HepG2 (cell line): ENCODE results near the gene MORF4L2. TPM values are rescaled to one million over a fixed set of nuclear protein-coding genes. Genes with fewer than 3 reads are reported as not detected.

Experiments
- ATAC-seq: fragments of 200-7000 bp; cut with Tn5 transposase; 3 replicates; pipeline ENCODE4 v1.9.1; 2020; ENCODE audit warnings: mild to moderate bottlenecking, moderate library complexity
- BruUV-seq: library from RNA; stranded (reverse); fragments of 400-500 nt; replicated peaks from 2 replicates; lab custom pipeline; 2021; lab: Mats Ljungman, UMichigan
- CTCF ChIA-PET: fragments of 300-600 bp; formaldehyde crosslinking; extraction: SDS; loops from one replicate; lab custom pipeline; 2021; ENCODE audit warnings: low total read pairs, inconsistent platforms, low intra/inter-chr PET ratio; lab: Yijun Ruan, JAX
- POLR2A ChIA-PET: fragments of 350-600 bp; sonication (Branson Sonifier 250); formaldehyde crosslinking; loops from one replicate; lab custom pipeline; 2020; ENCODE audit warnings: antibody characterized with exemption, inconsistent platforms; lab: Yijun Ruan, JAX
- DNase-seq: peaks from one replicate; pipeline ENCODE4 v3.0.0-alpha.2; 2015; ENCODE audit warnings: low spot score
- FAIRE-seq: peaks from 3 replicates; lab custom pipeline; 2011; peaks lifted over from hg19 to GRCh38; lab: Jason Lieb, UNC
- H2AFZ ChIP-seq: one replicate; pipeline ENCODE4 v1.6.1; 2011; ENCODE audit warnings: low read length, inconsistent platforms
- H3K27ac ChIP-seq: fragments of 300-600 bp; 3 replicates; pipeline ENCODE4 v1.8.0; 2011; ENCODE audit warnings: mixed run types, mild to moderate bottlenecking, mixed read lengths, low read length, inconsistent platforms; ENCODE audit not compliant: insufficient read depth; ENCODE audit errors: extremely low read length
- H3K27me3 ChIP-seq, 2 experiments: fragments of 200-600 bp in 1 of 2; 2 replicates in 1 of 2; 3 replicates in 1 of 2; pipeline versions ENCODE4 v1.6.0 to v1.8.0; 2011; ENCODE audit warnings: low read length in 2 of 2, mild to moderate bottlenecking in 2 of 2, moderate library complexity in 2 of 2, inconsistent platforms in 1 of 2; ENCODE audit not compliant: insufficient read depth in 2 of 2, control insufficient read depth in 1 of 2
- H3K36me3 ChIP-seq, 2 experiments: fragments of 200-600 bp in 1 of 2; replicated peaks in 1 of 2; 2 replicates in 1 of 2; 3 replicates in 1 of 2; pipeline versions ENCODE4 v1.5.1 to v1.8.0; 2011; ENCODE audit warnings: low read length in 2 of 2, inconsistent platforms in 1 of 2; ENCODE audit not compliant: insufficient read depth in 2 of 2, control insufficient read depth in 1 of 2
- H3K4me1 ChIP-seq: 2 replicates; pipeline ENCODE4 v1.5.1; 2012; ENCODE audit warnings: low read length, inconsistent platforms; ENCODE audit not compliant: insufficient read depth
- H3K4me2 ChIP-seq: 2 replicates; pipeline ENCODE4 v1.6.0; 2011; ENCODE audit warnings: low read depth, low read length, inconsistent platforms
- H3K4me3 ChIP-seq, 3 experiments: fragments of 200-600 bp in 1 of 3; sonication (generic), shearing (Covaris generic) in 1 of 3; replicated peaks in 1 of 3; 2 replicates each; pipeline ENCODE4 v1.5.1; 2011 to 2016; ENCODE audit warnings: low read length in 3 of 3, inconsistent platforms in 2 of 3, low read depth in 2 of 3, mild to moderate bottlenecking in 2 of 3, control low read depth in 1 of 3, mixed read lengths in 1 of 3; ENCODE audit not compliant: insufficient read depth in 1 of 3
- H3K79me2 ChIP-seq: one replicate; pipeline ENCODE4 v1.6.1; 2011; ENCODE audit warnings: low read length, inconsistent platforms; ENCODE audit not compliant: insufficient read depth
- H3K9ac ChIP-seq: 2 replicates; pipeline ENCODE4 v1.6.0; 2011; ENCODE audit warnings: mild to moderate bottlenecking, low read depth, low read length, inconsistent platforms; ENCODE audit not compliant: insufficient read depth
- H3K9me3 ChIP-seq: 2 replicates; pipeline ENCODE4 v1.5.1; 2012; ENCODE audit warnings: mild to moderate bottlenecking, low read length
- H4K20me1 ChIP-seq: 2 replicates; pipeline ENCODE4 v1.6.0; 2011; ENCODE audit warnings: inconsistent platforms, mild to moderate bottlenecking, low read length, moderate library complexity; ENCODE audit not compliant: insufficient read depth
- AKAP8 ChIP-seq: sonication (generic); formaldehyde crosslinking; IDR thresholded peaks from 2 replicates; pipeline ENCODE4 v1.5.1; 2020; ENCODE audit warnings: mild to moderate bottlenecking, missing genetic modification reagents
- ARNT ChIP-seq: fragments of 450-650 bp; IDR thresholded peaks from 2 replicates; pipeline ENCODE4 v1.6.1; 2017
- DMTF1 ChIP-seq: sonication (generic); formaldehyde crosslinking; IDR thresholded peaks from 2 replicates; pipeline ENCODE4 v1.4.0; 2020; ENCODE audit warnings: mild to moderate bottlenecking, missing genetic modification reagents
- HNRNPLL ChIP-seq: fragments of 200-400 bp; formaldehyde crosslinking; IDR thresholded peaks from 2 replicates; pipeline ENCODE4 v1.6.1; 2017; ENCODE audit warnings: mild to moderate bottlenecking, low read depth, low read length; ENCODE audit not compliant: poor library complexity, severe bottlenecking
- ISL2 ChIP-seq: sonication (generic); formaldehyde crosslinking; IDR thresholded peaks from 2 replicates; pipeline ENCODE4 v1.5.0; 2020; ENCODE audit warnings: missing genetic modification reagents
- KDM4B ChIP-seq: sonication (generic); formaldehyde crosslinking; IDR thresholded peaks from 2 replicates; pipeline ENCODE4 v1.4.0; 2020; ENCODE audit warnings: missing genetic modification reagents
- MBD4 ChIP-seq: IDR thresholded peaks from 2 replicates; pipeline ENCODE4 v1.6.1; 2012; ENCODE audit warnings: low read length, inconsistent platforms, borderline replicate concordance
- RFXAP ChIP-seq: sonication (generic); formaldehyde crosslinking; IDR thresholded peaks from 2 replicates; pipeline ENCODE4 v1.4.0; 2020; ENCODE audit warnings: missing genetic modification reagents, borderline replicate concordance
- ZBTB4 ChIP-seq: sonication (generic); formaldehyde crosslinking; IDR thresholded peaks from 2 replicates; pipeline ENCODE4 v1.4.0; 2020; ENCODE audit warnings: missing genetic modification reagents, mild to moderate bottlenecking, borderline replicate concordance
- ZNF121 ChIP-seq: sonication (generic); formaldehyde crosslinking; IDR thresholded peaks from 2 replicates; pipeline ENCODE4 v1.5.0; 2020; ENCODE audit warnings: mild to moderate bottlenecking, missing genetic modification reagents
- ZNF337 ChIP-seq: sonication (generic); formaldehyde crosslinking; IDR thresholded peaks from 2 replicates; pipeline ENCODE4 v1.5.1; 2020; ENCODE audit warnings: missing genetic modification reagents, low read depth, mild to moderate bottlenecking, borderline replicate concordance
- ZNF720 ChIP-seq: sonication (generic); formaldehyde crosslinking; IDR thresholded peaks from 2 replicates; pipeline ENCODE4 v1.4.0; 2020; ENCODE audit warnings: missing genetic modification reagents
- ZNF746 ChIP-seq: sonication (generic); formaldehyde crosslinking; IDR thresholded peaks from 2 replicates; pipeline ENCODE4 v1.8.0; 2022; ENCODE audit warnings: mild to moderate bottlenecking, missing genetic modification reagents
- WGBS: methylation state at CpG from one replicate; pipeline ENCODE4 v1.1.6; 2017; ENCODE audit warnings: low lambda C conversion rate; 5-methylcytosine and 5-hydroxymethylcytosine counted together
- in situ Hi-C: cut with HindIII; loops from 2 replicates; pipeline ENCODE4 v1.10.0; 2017; ENCODE audit warnings: low pct_unique_long_range_greater_than_20kb; ENCODE audit not compliant: extremely low pct_ligation_motif_present
- intact Hi-C: fragments of 100-400 bp; cut with micrococcal nuclease; formaldehyde crosslinking; loops from one replicate; pipeline ENCODE4 v1.10.0; 2022; ENCODE audit not compliant: unreplicated experiment
- polyA plus RNA-seq, 8 experiments: library from polyadenylated mRNA; depleted of rRNA in 3 of 8; stranded (reverse) in 7 of 8; unstranded in 1 of 8; fragments of >200 nt; fragmentation: Illumina TruSeq in 4 of 8; extraction: Trizol in 4 of 8; gene quantifications; 2 replicates each; pipeline versions ENCODE4 v1.2.1 to v1.2.3, GENCODE V29; 2011 to 2016; ENCODE audit warnings: low read depth in 4 of 8, missing spikeins in 1 of 8, mixed read lengths in 1 of 8; ENCODE audit not compliant: insufficient read depth in 1 of 8
- total RNA-seq, 5 experiments: library from RNA; depleted of rRNA; stranded (reverse); fragments of >200 nt; fragmentation: Illumina TruSeq; extraction: Trizol; gene quantifications; 2 replicates each; pipeline ENCODE4 v1.2.3, GENCODE V29; 2016; ENCODE audit warnings: low read depth in 1 of 5
- TF ChIP-seq, protein P1 (sequence below): sonication (generic); formaldehyde crosslinking; IDR thresholded peaks from 2 replicates; pipeline ENCODE4 v1.4.0; 2020; ENCODE audit warnings: mild to moderate bottlenecking, missing genetic modification reagents
- TF ChIP-seq, protein P2 (sequence below): sonication (generic); formaldehyde crosslinking; IDR thresholded peaks from 2 replicates; pipeline ENCODE4 v1.5.1; 2020; ENCODE audit warnings: missing genetic modification reagents, mild to moderate bottlenecking, borderline replicate concordance

MORF4L2 gene
- total and polyA plus RNA-seq, 2 of the 13 experiments (the other 11 are each of a cell fraction or from before 2014, with no cell fraction given), result 358 to 469 TPM

GRCh38 chrX:103629318-103630170 is 57.0 kb downstream of the MORF4L2 start:
- peaks cover 7% of the 10 kb centered on the region; the same call in 1 of the 2 replicates for H3K4me1 ChIP-seq
- FAIRE-seq, result no peak
- 0% methylated on average over 12 of the region's 49 CpGs for WGBS
- H3K9me3 ChIP-seq, result no peaks in the 10 kb centered on the region
- H3K79me2 ChIP-seq, result peaks cover 2% of the 10 kb centered on the region
- ChIA-PET CTCF (interaction anchor here (0.6 kb wide), 1 partner anchor 93 kb away, joined by 4 read pairs; no protein-coding TSS in a partner anchor), POLR2A (interaction anchor here (0.7 to 2.2 kb wide), 3 partner anchors 56 to 61 kb away, joined by 3 to 13 read pairs (median 9); no protein-coding TSS in a partner anchor)
- no peaks in the 10 kb centered on the region for H3K36me3 ChIP-seq
- H3K4me2 ChIP-seq, result peak overlapping the region; percentile 84
- H3K4me3 ChIP-seq, result peak overlapping the region; percentile 67 to 78 (median 73)
- in situ Hi-C loops (no loop called here), intact Hi-C loops (loop anchor here (1.0 to 5.0 kb wide), 2 partner anchors 58 to 96 kb away; partner anchors contain the start of gene MORF4L2)
- H2AFZ ChIP-seq, result peak overlapping the region; percentile 63
- peak overlapping the region; percentile 86 for H3K27ac ChIP-seq
- no peaks in the 10 kb centered on the region for H3K27me3 ChIP-seq
- H3K9ac ChIP-seq, result peak overlapping the region; percentile 71
- no peaks in the 10 kb centered on the region for H4K20me1 ChIP-seq
- peak; percentile 39 for DNase-seq
- BruUV-seq, result TSS peak; percentile 83
- peak; percentile 94 for ATAC-seq
- peak; percentile 16; the same call in 1 of the 2 replicates for TF ChIP-seq ZNF121 (CRISPR knock-in tag)
- no peak for TF ChIP-seq ZNF746
- no peak for TF ChIP-seq ZBTB4 (CRISPR knock-in tag)
- no peak for TF ChIP-seq KDM4B
- TF ChIP-seq MBD4, result no peak
- TF ChIP-seq, protein P1, sequence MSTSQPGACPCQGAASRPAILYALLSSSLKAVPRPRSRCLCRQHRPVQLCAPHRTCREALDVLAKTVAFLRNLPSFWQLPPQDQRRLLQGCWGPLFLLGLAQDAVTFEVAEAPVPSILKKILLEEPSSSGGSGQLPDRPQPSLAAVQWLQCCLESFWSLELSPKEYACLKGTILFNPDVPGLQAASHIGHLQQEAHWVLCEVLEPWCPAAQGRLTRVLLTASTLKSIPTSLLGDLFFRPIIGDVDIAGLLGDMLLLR, result no peak
- TF ChIP-seq, protein P2, sequence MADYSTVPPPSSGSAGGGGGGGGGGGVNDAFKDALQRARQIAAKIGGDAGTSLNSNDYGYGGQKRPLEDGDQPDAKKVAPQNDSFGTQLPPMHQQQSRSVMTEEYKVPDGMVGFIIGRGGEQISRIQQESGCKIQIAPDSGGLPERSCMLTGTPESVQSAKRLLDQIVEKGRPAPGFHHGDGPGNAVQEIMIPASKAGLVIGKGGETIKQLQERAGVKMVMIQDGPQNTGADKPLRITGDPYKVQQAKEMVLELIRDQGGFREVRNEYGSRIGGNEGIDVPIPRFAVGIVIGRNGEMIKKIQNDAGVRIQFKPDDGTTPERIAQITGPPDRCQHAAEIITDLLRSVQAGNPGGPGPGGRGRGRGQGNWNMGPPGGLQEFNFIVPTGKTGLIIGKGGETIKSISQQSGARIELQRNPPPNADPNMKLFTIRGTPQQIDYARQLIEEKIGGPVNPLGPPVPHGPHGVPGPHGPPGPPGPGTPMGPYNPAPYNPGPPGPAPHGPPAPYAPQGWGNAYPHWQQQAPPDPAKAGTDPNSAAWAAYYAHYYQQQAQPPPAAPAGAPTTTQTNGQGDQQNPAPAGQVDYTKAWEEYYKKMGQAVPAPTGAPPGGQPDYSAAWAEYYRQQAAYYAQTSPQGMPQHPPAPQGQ (CRISPR knock-in tag), result no peak
- TF ChIP-seq DMTF1, result no peak
- TF ChIP-seq ARNT, result no peak
- TF ChIP-seq ZNF337, result no peak
- TF ChIP-seq ISL2 (CRISPR knock-in tag), result no peak
- TF ChIP-seq HNRNPLL, result no peak
- TF ChIP-seq RFXAP, result no peak
- no peak for TF ChIP-seq ZNF720 (CRISPR knock-in tag)
- TF ChIP-seq AKAP8 (CRISPR knock-in tag), result no peak
